Hippocampal formation (tissue), 2 donors: ENCODE data around the gene AP3B2.
"Not testable (repeated sequence)": the region's sequence is repeated elsewhere in the genome, so short reads cannot be mapped to it uniquely, and the experiment has no call there.

Experiments
- DNase-seq, 2 donors: peaks; one replicate each; lab custom pipeline; 2025; lab: John Stamatoyannopoulos, UW

The AP3B2 gene

GRCh38 chr15:82649226-82649999 lies 60.3 kb downstream of the AP3B2 start:
- no peak for DNase-seq

- DNase-seq, result peak in 1 of 2 donors; percentile 19
Measured at GRCh38 chr15:82648257-82649103, 61.2 kb downstream of the AP3B2 start.

GRCh38 chr15:82647835-82648256 lies 61.8 kb downstream of the AP3B2 start:
- DNase-seq, result no peak

- peak; percentile 33 to 81 for DNase-seq
Measured at GRCh38 chr15:82647045-82647834, 62.4 kb downstream of the AP3B2 start, which contains the start of gene CPEB1. TSS of gene CPEB1 (minus strand) at chr15:82647363. CDS start at chr15:82628459, 18,904 bp downstream.

GRCh38 chr15:82646250-82647044 lies 63.2 kb downstream of the AP3B2 start:
- DNase-seq, result no peak

GRCh38 chr15:82644967-82645852 lies 64.5 kb downstream of the AP3B2 start:
- DNase-seq, result not testable (repeated sequence)

GRCh38 chr15:82643992-82644391 lies 65.7 kb downstream of the AP3B2 start:
- DNase-seq, result no peak

GRCh38 chr15:82642656-82643055 lies 67.0 kb downstream of the AP3B2 start:
- no peak for DNase-seq

GRCh38 chr15:82641129-82641798 lies 68.4 kb downstream of the AP3B2 start:
- no peak for DNase-seq

GRCh38 chr15:82640672-82641071 lies 69.0 kb downstream of the AP3B2 start:
- no peak for DNase-seq

- DNase-seq, result no peak
Measured at GRCh38 chr15:82635798-82636197, 73.9 kb downstream of the AP3B2 start.

- no peak for DNase-seq
Measured at GRCh38 chr15:82630033-82630432, 79.6 kb downstream of the AP3B2 start.

GRCh38 chr15:82625136-82625535 lies 84.5 kb downstream of the AP3B2 start:
- DNase-seq, result no peak

GRCh38 chr15:82624438-82624837 lies 85.2 kb downstream of the AP3B2 start:
- DNase-seq, result no peak

GRCh38 chr15:82624008-82624407 lies 85.7 kb downstream of the AP3B2 start:
- no peak for DNase-seq

- no peak for DNase-seq
Measured at GRCh38 chr15:82621970-82622369, 87.7 kb downstream of the AP3B2 start.

GRCh38 chr15:82613747-82614146 lies 95.9 kb downstream of the AP3B2 start:
- DNase-seq, result no peak

GRCh38 chr15:82611348-82611747 lies 98.3 kb downstream of the AP3B2 start:
- DNase-seq, result no peak
